CD4-positive, alpha-beta T cell treated with Interleukin-12 subunit alpha and Interleukin-12 subunit beta, for 1 hour (primary cell): ENCODE data around the gene RER1.

Source experiments
- DNase-seq: peaks from one replicate; pipeline ENCODE4 v3.0.0-alpha.2; 2020

RER1 gene

GRCh38 chr1:2391931-2392509, 379 bp downstream of the RER1 start:
- no peak for DNase-seq

- no peak for DNase-seq
Measured at GRCh38 chr1:2392686-2393085, 1.0 kb downstream of the RER1 start.

- no peak for DNase-seq
Measured at GRCh38 chr1:2393471-2393877, 1.8 kb downstream of the RER1 start.

GRCh38 chr1:2394220-2394619, 2.6 kb downstream of the RER1 start:
- DNase-seq, result no peak

- no peak for DNase-seq
Measured at GRCh38 chr1:2394761-2395160, 3.1 kb downstream of the RER1 start.

GRCh38 chr1:2395245-2395644, 3.6 kb downstream of the RER1 start:
- no peak for DNase-seq

- DNase-seq, result no peak
Measured at GRCh38 chr1:2396059-2396458, 4.4 kb downstream of the RER1 start.

- DNase-seq, result no peak
Measured at GRCh38 chr1:2396476-2396875, 4.8 kb downstream of the RER1 start.

GRCh38 chr1:2397007-2397679, 5.5 kb downstream of the RER1 start:
- no peak for DNase-seq

- DNase-seq, result no peak
Measured at GRCh38 chr1:2398871-2399270, 7.2 kb downstream of the RER1 start.

GRCh38 chr1:2399890-2400575, 8.4 kb downstream of the RER1 start:
- DNase-seq, result no peak

- DNase-seq, result no peak
Measured at GRCh38 chr1:2400576-2400909, 8.9 kb downstream of the RER1 start.

GRCh38 chr1:2400950-2401649, 9.5 kb downstream of the RER1 start:
- DNase-seq, result no peak

GRCh38 chr1:2402420-2402819, 10.8 kb downstream of the RER1 start:
- DNase-seq, result no peak

- no peak for DNase-seq
Measured at GRCh38 chr1:2403273-2403672, 11.6 kb downstream of the RER1 start.

GRCh38 chr1:2404142-2404889, 12.7 kb downstream of the RER1 start:
- DNase-seq, result no peak

GRCh38 chr1:2404890-2405511, 13.4 kb downstream of the RER1 start:
- no peak for DNase-seq

- no peak for DNase-seq
Measured at GRCh38 chr1:2405588-2406295, 14.1 kb downstream of the RER1 start.

- no peak for DNase-seq
Measured at GRCh38 chr1:2406451-2407041, 14.9 kb downstream of the RER1 start.

- no peak for DNase-seq
Measured at GRCh38 chr1:2407166-2407990, 15.7 kb downstream of the RER1 start.

GRCh38 chr1:2407991-2408275, 16.3 kb downstream of the RER1 start:
- no peak for DNase-seq
